ENCODE results near the gene EPB41L2. TPM values are rescaled to one million over a fixed set of nuclear protein-coding genes. Genes with fewer than 3 reads are reported as not detected.

Gene EPB41L2
- total RNA-seq, 1 donor from 2014 or later: 61.6 TPM

DNA sequence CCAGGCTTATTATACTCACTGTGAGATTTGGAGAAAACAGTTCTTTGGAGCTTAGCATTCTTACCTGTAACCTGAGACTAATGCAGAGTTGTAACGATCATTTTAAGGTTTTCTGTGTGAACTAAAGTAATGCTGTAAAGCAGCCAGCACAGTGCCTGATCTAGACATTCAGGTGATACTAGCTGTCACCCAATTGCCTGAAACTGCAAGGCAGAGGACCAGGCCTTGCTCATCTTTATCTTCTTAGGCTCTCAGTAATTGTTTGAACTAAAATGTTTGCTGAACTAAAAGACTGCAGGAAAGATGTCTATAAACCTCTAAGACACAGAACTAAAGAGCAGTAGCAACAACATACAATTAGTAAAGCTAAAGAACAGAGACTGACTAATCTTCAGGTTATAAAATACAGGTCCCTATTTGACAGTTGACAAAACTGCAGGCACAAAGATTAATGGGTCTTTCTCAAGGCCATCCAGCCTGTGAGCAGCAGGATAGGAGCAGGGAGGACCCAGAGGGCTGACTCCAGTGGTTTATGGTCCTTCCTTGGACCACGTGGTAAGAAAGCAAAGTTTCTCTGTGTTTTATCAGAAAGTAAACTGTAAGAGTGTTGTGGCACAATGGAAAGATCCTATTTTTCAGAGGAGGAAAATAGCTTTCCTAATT, 204.4 kb downstream of the EPB41L2 start:
- H3K27me3 Mint-ChIP-seq: peaks cover 15% of the 10 kb centered on the region
- DNase-seq (ENCODE audit: low spot score, unreplicated experiment): no peak
- peaks cover 3% of the 10 kb centered on the region for H3K9me3 Mint-ChIP-seq (ENCODE audit: low read depth)
- H3K4me3 Mint-ChIP-seq (ENCODE audit: low read depth): no peak overlapping the region
- peak overlapping the region; percentile 53 for H3K27ac Mint-ChIP-seq
- peaks cover 10% of the 10 kb centered on the region for H3K36me3 Mint-ChIP-seq (ENCODE audit: insufficient read depth)
- peaks cover 43% of the 10 kb centered on the region for H3K4me1 Mint-ChIP-seq (ENCODE audit: low read depth)
- no peak for TF ChIP-seq CTCF (IDR thresholded peaks at IDR 0.05; ENCODE audit: unreplicated experiment)

- H3K27ac Mint-ChIP-seq: peak overlapping the region; percentile 53
These were observed 205.0 kb downstream of the EPB41L2 start for GRCh38 chr6:130858054-130858453.

DNA sequence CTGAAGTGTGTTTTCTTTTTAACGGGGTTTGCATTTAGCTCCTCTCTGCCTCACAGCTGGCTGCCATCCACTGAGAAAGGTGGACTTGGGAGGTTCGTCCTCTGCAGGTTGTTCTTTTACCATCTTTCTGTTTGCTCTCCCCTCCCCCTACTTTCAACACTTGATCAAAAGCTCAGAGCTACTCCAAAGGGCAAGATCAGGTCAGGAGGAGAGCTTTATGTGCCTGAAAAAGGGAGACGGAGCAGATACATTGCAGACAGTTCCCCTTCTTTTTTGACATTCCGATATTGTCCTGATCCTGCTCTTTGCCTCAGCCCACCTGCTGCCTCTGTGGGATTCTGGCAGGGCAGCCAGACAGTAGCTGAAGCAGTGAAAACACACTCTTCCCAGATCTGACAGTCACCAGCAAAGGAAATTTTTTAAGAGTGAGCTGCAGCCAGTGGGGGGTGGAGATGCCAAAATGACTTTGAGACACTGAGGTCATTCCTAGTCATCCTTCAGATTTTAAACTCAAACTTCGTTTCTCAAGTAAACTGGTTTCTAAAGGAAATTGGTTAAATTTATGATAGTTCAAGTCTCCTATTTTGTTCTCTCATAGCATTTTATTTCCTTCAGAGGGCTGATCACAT, 209.4 kb downstream of the EPB41L2 start:
- peaks cover 3% of the 10 kb centered on the region for H3K9me3 Mint-ChIP-seq (ENCODE audit: low read depth)
- no peak for DNase-seq (ENCODE audit: low spot score, unreplicated experiment)
- H3K27ac Mint-ChIP-seq: peak overlapping the region; percentile 19
- peak overlapping the region; percentile 32 for H3K4me3 Mint-ChIP-seq (ENCODE audit: low read depth)
- no peak for TF ChIP-seq CTCF (IDR thresholded peaks at IDR 0.05; ENCODE audit: unreplicated experiment)
- peaks cover 3% of the 10 kb centered on the region for H3K36me3 Mint-ChIP-seq (ENCODE audit: insufficient read depth)
- H3K4me1 Mint-ChIP-seq (ENCODE audit: low read depth): peaks cover 37% of the 10 kb centered on the region
- peaks cover 22% of the 10 kb centered on the region for H3K27me3 Mint-ChIP-seq

More at GRCh38 chr6:130858054-130858453, 205.0 kb downstream of the EPB41L2 start:
- Mint-ChIP-seq H3K4me3 (ENCODE audit: low read depth) (no peak overlapping the region), H3K27me3 (peaks cover 17% of the 10 kb centered on the region), H3K36me3 (ENCODE audit: insufficient read depth) (peaks cover 10% of the 10 kb centered on the region), H3K4me1 (ENCODE audit: low read depth) (peaks cover 42% of the 10 kb centered on the region), H3K9me3 (ENCODE audit: low read depth) (peaks cover 3% of the 10 kb centered on the region)
- no peak for TF ChIP-seq CTCF (IDR thresholded peaks at IDR 0.05; ENCODE audit: unreplicated experiment)
- DNase-seq (ENCODE audit: low spot score, unreplicated experiment): no peak

DNA sequence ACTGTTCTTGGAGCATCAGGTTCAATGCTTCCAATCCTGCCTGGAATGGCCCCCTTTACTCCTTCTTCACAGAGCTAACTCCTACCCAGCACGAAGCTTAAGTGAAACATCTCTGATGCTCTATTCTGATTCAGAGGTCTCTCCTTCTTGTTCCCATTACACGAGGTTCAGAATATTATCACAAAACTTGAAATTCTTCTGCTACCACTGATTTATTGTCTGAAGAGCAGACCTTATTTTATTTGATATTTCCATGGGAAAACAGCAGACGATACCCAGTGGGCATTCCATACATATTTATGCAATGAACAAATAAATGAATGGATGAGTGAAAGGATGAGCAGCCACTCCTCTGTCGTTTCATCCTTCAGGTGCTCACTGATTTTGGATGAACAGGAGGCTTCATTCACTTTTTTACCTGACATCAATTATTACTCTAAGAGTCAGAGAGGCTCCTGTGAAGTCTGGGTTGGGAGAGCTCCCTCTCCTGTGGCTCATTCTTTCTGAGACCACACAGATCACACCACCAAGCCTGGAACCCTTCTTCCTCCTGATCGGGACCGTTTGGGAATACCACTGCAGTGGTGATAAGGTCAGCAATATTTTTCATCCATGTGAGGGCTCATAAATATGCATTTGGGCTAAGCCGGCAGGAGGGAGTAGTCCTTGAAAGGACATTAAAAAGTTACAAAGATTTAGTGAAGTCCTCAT, 210.0 kb downstream of the EPB41L2 start:
- TF ChIP-seq CTCF (IDR thresholded peaks at IDR 0.05; ENCODE audit: unreplicated experiment): no peak
- no peak for DNase-seq (ENCODE audit: low spot score, unreplicated experiment)
- peaks cover 3% of the 10 kb centered on the region for H3K9me3 Mint-ChIP-seq (ENCODE audit: low read depth)
- no peak overlapping the region for H3K4me3 Mint-ChIP-seq (ENCODE audit: low read depth)
- H3K4me1 Mint-ChIP-seq (ENCODE audit: low read depth): peaks cover 30% of the 10 kb centered on the region
- peaks cover 22% of the 10 kb centered on the region for H3K27me3 Mint-ChIP-seq
- peaks cover 3% of the 10 kb centered on the region for H3K36me3 Mint-ChIP-seq (ENCODE audit: insufficient read depth)
- H3K27ac Mint-ChIP-seq: no peak overlapping the region

- Mint-ChIP-seq H3K4me3 (ENCODE audit: low read depth) (no peak overlapping the region), H3K27ac (no peak overlapping the region), H3K36me3 (ENCODE audit: insufficient read depth) (peaks cover 3% of the 10 kb centered on the region), H3K27me3 (peaks cover 22% of the 10 kb centered on the region), H3K9me3 (ENCODE audit: low read depth) (peaks cover 3% of the 10 kb centered on the region), H3K4me1 (ENCODE audit: low read depth) (peaks cover 22% of the 10 kb centered on the region)
- no peak for DNase-seq (ENCODE audit: low spot score, unreplicated experiment)
- no peak for TF ChIP-seq CTCF (IDR thresholded peaks at IDR 0.05; ENCODE audit: unreplicated experiment)
These were observed 212.0 kb downstream of the EPB41L2 start for GRCh38 chr6:130851026-130851425.

All from progenitor cell of endocrine pancreas (in vitro differentiated cells).